ACHN (cell line): ENCODE results near the gene TGFBI.
"Not testable (repeated sequence)": the region's sequence is repeated elsewhere in the genome, so short reads cannot be mapped to it uniquely, and the experiment has no call there.

ENCODE experiments used
- DNase-seq: peaks from one replicate; pipeline ENCODE4 v3.0.0-alpha.2; 2015
- in situ Hi-C: cut with HindIII; loops from 2 replicates; pipeline ENCODE4 v1.10.0; 2017; ENCODE audit warnings: low sequenced_read_pairs, low pct_ligation_motif_present, low pct_unique_long_range_greater_than_20kb

Gene TGFBI

DNA sequence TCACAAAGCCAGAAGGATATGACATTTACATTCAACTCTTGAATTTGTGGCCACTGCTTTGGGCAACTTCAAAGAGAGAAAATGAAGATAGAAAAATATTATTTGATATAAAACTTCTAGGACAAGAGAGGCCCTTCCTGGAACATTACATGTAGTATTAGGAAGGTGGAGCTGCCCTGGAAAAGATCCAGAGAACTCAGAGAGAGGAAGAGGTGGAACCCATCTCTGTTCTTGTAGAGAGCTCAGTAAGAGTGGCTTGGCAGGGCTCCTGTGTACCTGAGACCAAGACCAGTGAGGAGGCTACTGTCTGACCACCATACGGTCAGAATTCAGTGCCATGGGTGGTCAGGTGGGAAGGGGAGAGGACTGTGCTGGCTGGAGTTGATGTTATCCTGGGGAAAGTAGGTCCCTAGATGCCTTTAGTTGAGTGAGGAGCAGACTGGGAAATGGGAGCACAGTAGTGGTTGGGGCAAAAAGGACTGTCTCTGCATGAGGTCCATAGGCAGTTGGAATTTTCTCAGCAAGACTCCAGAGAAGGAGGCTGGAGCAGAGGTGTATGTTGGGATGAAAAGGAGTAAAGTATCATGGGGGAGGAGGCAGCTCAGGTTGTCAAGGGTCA lies 7.6 kb downstream of the TGFBI start:
- no peak for DNase-seq
- in situ Hi-C loops = no loop called here

- in situ Hi-C loops = no loop called here
- no peak for DNase-seq
Measured at GRCh38 chr5:136037001-136037705, 8.4 kb downstream of the TGFBI start.

- in situ Hi-C loops = no loop called here
- no peak for DNase-seq
Measured at GRCh38 chr5:136038635-136039034, 9.8 kb downstream of the TGFBI start.

GRCh38 chr5:136039202-136039601 lies 10.4 kb downstream of the TGFBI start:
- in situ Hi-C loops = no loop called here
- DNase-seq = no peak

DNA sequence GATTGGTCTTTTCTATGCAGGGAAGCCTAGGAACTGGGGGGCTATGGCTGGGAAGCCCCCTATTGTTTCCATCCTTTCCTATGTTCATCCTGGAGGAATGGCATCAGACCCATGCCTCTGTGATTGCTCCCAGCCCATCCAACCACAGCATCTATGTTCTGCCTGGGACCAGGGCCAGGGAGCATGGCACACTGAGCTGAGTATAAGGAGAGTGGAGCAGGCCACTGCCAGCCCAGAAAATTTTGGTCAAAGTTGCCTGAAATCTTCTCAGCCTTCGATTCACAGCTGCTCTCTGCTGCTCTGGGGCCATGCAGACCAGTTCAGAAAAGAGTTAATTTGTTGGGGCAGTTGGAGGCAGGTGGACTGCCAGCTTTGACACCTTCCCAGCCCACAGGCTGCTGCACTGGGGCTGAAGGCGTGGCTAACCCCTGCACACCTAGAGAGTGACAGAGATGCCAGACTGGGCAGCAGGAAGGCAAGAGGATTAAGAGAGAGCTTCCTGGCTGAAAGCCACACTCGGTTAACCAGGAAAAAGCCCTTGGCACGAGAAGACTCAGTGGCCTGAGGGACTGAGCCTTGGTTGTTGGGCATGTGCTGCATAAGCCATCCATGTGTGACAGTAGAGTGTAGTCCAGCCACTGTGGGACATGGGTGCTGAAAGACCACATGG lies 12.1 kb downstream of the TGFBI start:
- no peak for DNase-seq
- in situ Hi-C loops = no loop called here

GRCh38 chr5:136042156-136042555 lies 13.4 kb downstream of the TGFBI start:
- DNase-seq = no peak
- in situ Hi-C loops = no loop called here

DNA sequence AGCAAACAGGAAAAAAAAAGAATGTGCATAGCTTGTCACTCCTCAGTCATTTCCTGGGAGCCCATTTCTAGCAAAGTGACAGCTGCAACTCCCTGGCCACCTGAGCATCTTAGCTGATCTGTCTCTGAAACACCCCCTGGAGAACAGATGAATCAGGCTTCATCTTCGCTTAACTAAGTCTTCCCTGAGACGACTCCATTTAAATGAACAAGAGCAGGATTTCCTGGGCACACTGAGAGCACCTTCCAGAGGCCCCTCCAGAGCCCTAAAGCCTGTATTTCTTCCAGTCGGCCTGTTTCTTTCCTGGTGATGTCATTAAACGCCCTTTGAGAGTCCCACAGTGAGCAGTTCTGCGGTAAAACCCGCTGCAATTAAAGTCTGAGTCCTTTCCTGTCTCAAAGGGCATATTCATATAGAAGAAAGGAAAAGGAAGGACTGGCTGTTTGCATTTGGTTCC lies 13.9 kb downstream of the TGFBI start:
- in situ Hi-C loops = no loop called here
- DNase-seq = no peak

- in situ Hi-C loops = no loop called here
- no peak for DNase-seq
Measured at GRCh38 chr5:136043551-136043950, 14.8 kb downstream of the TGFBI start.

DNA sequence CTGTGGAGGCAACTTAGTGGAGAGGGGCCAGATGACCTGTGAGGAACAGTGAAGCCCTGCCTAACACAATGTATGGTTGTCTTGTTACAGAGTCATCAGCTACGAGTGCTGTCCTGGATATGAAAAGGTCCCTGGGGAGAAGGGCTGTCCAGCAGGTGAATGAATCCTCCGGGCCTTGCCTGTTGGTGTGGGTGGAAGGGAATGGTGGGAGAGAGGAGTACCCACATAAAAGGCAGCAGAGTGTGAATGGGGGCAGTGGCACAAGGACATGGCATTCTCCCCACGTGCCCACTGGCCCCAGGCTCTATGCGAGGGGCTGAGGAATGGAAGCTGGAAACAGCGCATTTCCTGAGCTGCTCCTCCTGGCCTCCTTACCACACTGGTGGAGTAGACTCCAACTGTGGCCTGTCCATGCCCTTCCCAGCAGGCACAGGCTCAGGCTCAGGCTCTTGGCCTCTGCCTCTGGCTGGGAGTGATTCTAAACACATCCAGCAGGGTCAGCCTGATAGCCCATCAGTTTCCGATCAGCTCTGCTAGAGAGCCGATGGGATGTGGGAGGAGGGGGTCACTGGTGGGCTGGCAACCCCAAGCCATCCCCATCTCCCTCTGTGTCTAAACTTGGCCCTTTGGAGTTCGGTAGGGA lies 15.3 kb downstream of the TGFBI start:
- in situ Hi-C loops = no loop called here

GRCh38 chr5:136045026-136045425 lies 16.2 kb downstream of the TGFBI start:
- in situ Hi-C loops, DNase-seq: not testable (repeated sequence)

More for the DNA sequence above, 15.3 kb downstream of the TGFBI start:
- no peak for DNase-seq

DNA sequence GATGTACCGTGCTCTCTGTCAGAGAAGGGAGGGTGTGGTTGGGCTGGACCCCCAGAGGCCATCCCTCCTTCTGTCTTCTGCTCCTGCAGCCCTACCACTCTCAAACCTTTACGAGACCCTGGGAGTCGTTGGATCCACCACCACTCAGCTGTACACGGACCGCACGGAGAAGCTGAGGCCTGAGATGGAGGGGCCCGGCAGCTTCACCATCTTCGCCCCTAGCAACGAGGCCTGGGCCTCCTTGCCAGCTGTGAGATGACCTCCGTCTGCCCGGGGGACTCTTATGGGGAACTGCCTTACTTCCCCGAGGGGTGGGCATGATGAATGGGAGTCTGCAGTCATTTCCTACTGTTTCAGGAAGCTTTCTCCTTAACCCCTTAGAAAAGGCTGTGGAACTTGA lies 17.5 kb downstream of the TGFBI start:
- in situ Hi-C loops = no loop called here
- no peak for DNase-seq

DNA sequence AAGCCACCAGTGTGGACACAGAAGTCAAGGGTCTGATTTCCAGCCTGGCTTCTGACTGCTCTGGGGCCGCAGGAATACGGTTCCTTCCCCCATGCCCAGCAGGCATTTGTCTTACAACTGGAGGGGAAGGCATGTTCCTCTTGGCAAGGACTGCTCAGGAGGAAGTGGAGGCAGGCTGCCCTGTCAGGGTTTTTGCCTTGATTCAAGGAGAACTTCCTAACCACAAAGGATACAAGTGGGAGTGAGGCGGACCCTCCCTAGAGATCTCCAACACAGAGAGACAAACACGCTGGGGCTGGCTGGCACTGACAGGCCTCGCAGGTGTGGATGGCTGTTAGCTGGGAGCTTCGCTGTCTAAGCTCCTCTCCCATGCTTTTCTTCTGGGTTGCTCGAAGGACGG lies 19.1 kb downstream of the TGFBI start:
- in situ Hi-C loops = no loop called here
- no peak for DNase-seq

DNA sequence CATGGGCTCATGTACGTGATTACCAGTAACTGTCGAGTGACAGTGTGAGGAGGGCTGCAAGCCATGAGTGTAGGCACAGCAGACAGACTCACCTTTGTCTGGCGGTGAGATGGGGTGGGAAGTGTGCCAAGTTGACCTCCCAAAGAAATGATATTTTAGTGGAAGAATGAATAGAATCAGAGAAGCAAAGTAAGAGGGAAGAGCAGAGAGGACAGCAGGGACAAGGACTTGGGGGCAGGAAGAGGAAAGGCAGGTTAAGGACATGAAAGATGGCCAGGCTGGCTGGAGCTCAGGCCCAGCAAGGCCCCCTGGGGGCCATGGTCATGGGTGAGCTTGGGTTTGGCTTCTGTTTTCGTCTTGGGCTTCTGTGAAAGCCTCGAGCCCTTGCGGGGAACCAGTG lies 20.2 kb downstream of the TGFBI start:
- in situ Hi-C loops = no loop called here
- DNase-seq = no peak

GRCh38 chr5:136051486-136052220 lies 22.9 kb downstream of the TGFBI start:
- DNase-seq = no peak
- in situ Hi-C loops = no loop called here

- in situ Hi-C loops = no loop called here
- DNase-seq = no peak
Measured at GRCh38 chr5:136052692-136053335, 24.0 kb downstream of the TGFBI start.

GRCh38 chr5:136053336-136054141 lies 24.8 kb downstream of the TGFBI start:
- in situ Hi-C loops = no loop called here
- peak; percentile 94 for DNase-seq

DNA sequence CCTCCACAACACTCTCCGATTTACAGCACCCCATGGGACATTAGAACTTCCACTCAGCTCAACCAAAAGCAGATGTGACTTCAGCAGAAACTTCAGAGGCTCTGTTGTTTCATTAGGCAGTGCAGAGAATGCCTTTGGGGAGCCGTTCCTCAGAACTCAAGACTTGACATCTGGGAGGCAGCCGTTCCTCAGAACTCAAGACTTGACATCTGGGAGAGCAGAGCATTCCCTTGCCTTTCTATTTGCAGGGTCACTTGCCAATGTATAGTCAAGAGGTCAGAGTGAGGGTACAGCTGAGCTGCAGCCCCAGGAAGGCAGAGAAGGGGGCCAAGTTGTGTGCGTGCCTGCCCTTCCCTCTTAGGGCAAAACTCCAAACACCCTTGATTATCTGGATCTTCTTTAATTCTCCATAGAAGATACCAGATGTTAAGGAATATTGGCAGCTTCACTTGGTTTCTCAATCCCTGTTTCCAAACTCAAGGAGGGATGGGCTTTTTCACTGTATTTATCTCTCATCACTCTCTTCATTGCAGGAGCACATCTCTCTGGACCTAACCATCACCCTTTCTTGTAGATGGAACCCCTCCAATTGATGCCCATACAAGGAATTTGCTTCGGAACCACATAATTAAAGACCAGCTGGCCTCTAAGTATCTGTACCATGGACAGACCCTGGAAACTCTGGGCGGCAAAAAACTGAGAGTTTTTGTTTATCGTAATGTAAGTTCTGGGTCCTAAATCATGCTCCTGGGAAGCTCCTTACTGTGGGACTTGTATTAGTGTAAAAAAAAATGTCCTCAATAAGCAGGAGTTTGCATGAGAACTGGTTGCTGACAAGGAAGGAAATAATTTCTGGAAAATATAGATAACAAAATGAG lies 25.6 kb downstream of the TGFBI start:
- DNase-seq = no peak
- in situ Hi-C loops = no loop called here
